ENCODE data around the gene NOD1.
"Not testable (repeated sequence)": the region's sequence is repeated elsewhere in the genome, so short reads cannot be mapped to it uniquely, and the experiment has no call there.

The NOD1 gene
- 5.9 to 40.1 (median 34.5) reads per million in 3 experiments for total RNA-seq

GRCh38 chr7:30478349-30479201 lies at the start of gene NOD1:
TSS of gene NOD1 (minus strand) at chr7:30478784. CDS start at chr7:30456921, 21,863 bp downstream.
- peak; percentile 61 for DNase-seq

- DNase-seq = not testable (repeated sequence)
Observed at GRCh38 chr7:30527297-30527696, 48.7 kb upstream of the NOD1 start.

- DNase-seq = no peak
Observed at GRCh38 chr7:30526163-30526562, 47.6 kb upstream of the NOD1 start.

GRCh38 chr7:30525429-30525828 lies 46.8 kb upstream of the NOD1 start:
- no peak for DNase-seq

- DNase-seq = no peak
Observed at GRCh38 chr7:30524545-30524944, 46.0 kb upstream of the NOD1 start.

GRCh38 chr7:30523466-30523865 lies 44.9 kb upstream of the NOD1 start:
- no peak for DNase-seq

- no peak for DNase-seq
Observed at GRCh38 chr7:30522159-30522558, 43.6 kb upstream of the NOD1 start.

- no peak for DNase-seq
Observed at GRCh38 chr7:30521532-30521931, 42.9 kb upstream of the NOD1 start.

- DNase-seq = no peak
Observed at GRCh38 chr7:30519122-30519521, 40.5 kb upstream of the NOD1 start.

GRCh38 chr7:30515761-30516160 lies 37.2 kb upstream of the NOD1 start:
- DNase-seq = no peak

- no peak for DNase-seq
Observed at GRCh38 chr7:30514776-30515175, 36.2 kb upstream of the NOD1 start.

- DNase-seq = no peak
Observed at GRCh38 chr7:30514177-30514576, 35.6 kb upstream of the NOD1 start.

GRCh38 chr7:30513762-30514161 lies 35.2 kb upstream of the NOD1 start:
- DNase-seq = no peak

- DNase-seq = no peak
Observed at GRCh38 chr7:30511973-30512662, 33.5 kb upstream of the NOD1 start.

GRCh38 chr7:30511494-30511893 lies 32.9 kb upstream of the NOD1 start:
- no peak for DNase-seq

- DNase-seq = peak; percentile 12
Observed at GRCh38 chr7:30510124-30511075, 31.8 kb upstream of the NOD1 start.

- not testable (repeated sequence) for DNase-seq
Observed at GRCh38 chr7:30509171-30509857, 30.7 kb upstream of the NOD1 start.

- DNase-seq = not testable (repeated sequence)
Observed at GRCh38 chr7:30507346-30507900, 28.8 kb upstream of the NOD1 start.

GRCh38 chr7:30505174-30505697 lies 26.7 kb upstream of the NOD1 start:
- no peak for DNase-seq

- peak; percentile 95 for DNase-seq
Observed at GRCh38 chr7:30504301-30505173, 26.0 kb upstream of the NOD1 start, which contains the start of gene GGCT. TSS of gene GGCT (minus strand) at chr7:30504829. CDS start at chr7:30504709, 120 bp downstream.

Measured in central memory CD4-positive, alpha-beta T cell (primary cell).